Liver (tissue), 3 donors: ENCODE data around the gene HOXD12.

ENCODE experiments used
- HNF4G ChIP-seq: IDR thresholded peaks from 2 replicates; pipeline ENCODE4 v1.6.1; 2016; ENCODE audit warnings: antibody characterized with exemption
- TF ChIP-seq, protein P1 (sequence below): fragments of 150-350 bp; IDR thresholded peaks from 2 replicates; pipeline ENCODE4 v1.5.1; 2017; ENCODE audit warnings: improper control_type of control experiment, low read depth, low read length; ENCODE audit not compliant: missing input control
- donor health status: healthy.
- donor health status: healthy.

DNA sequence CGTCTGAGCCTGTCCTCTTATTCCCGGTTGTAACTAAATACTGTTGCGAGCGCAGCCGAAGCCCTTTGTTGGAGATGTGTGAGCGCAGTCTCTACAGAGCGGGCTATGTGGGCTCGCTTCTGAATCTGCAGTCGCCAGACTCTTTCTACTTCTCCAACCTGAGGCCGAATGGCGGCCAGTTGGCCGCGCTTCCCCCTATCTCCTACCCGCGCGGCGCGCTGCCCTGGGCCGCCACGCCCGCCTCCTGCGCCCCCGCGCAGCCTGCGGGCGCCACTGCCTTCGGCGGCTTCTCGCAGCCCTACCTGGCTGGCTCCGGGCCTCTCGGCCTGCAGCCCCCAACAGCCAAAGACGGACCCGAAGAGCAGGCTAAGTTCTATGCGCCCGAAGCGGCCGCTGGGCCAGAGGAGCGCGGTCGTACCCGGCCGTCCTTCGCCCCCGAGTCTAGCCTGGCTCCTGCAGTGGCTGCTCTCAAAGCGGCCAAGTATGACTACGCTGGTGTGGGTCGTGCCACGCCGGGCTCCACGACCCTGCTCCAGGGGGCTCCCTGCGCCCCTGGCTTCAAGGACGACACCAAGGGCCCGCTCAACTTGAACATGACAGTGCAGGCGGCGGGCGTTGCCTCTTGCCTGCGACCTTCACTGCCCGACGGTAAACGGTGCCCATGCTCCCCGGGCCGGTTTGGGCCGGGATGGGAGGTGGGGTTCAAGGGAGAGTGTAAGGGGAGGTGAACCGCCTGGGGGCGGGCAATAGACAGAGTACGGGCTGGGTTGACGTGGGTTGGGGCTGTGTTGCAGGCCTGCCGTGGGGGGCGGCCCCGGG, at the start of gene HOXD12:
- TF ChIP-seq, protein P1, sequence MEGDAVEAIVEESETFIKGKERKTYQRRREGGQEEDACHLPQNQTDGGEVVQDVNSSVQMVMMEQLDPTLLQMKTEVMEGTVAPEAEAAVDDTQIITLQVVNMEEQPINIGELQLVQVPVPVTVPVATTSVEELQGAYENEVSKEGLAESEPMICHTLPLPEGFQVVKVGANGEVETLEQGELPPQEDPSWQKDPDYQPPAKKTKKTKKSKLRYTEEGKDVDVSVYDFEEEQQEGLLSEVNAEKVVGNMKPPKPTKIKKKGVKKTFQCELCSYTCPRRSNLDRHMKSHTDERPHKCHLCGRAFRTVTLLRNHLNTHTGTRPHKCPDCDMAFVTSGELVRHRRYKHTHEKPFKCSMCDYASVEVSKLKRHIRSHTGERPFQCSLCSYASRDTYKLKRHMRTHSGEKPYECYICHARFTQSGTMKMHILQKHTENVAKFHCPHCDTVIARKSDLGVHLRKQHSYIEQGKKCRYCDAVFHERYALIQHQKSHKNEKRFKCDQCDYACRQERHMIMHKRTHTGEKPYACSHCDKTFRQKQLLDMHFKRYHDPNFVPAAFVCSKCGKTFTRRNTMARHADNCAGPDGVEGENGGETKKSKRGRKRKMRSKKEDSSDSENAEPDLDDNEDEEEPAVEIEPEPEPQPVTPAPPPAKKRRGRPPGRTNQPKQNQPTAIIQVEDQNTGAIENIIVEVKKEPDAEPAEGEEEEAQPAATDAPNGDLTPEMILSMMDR, result no peak
- TF ChIP-seq HNF4G, result no peak
